Neural progenitor cell (in vitro differentiated cells): Measurements from ENCODE around the gene CAP1.

ENCODE experiments used
- CTCF ChIP-seq: fragments of 200-600 bp; sonication (generic); IDR thresholded peaks from 2 replicates; pipeline ENCODE4 v1.5.1; 2017; ENCODE audit warnings: antibody characterized with exemption, mild to moderate bottlenecking
- EZH2 ChIP-seq: fragments of 200-600 bp; sonication (generic); IDR thresholded peaks from 2 replicates; pipeline ENCODE4 v1.6.1; 2017; ENCODE audit warnings: antibody characterized with exemption, mild to moderate bottlenecking, moderate library complexity

DNA sequence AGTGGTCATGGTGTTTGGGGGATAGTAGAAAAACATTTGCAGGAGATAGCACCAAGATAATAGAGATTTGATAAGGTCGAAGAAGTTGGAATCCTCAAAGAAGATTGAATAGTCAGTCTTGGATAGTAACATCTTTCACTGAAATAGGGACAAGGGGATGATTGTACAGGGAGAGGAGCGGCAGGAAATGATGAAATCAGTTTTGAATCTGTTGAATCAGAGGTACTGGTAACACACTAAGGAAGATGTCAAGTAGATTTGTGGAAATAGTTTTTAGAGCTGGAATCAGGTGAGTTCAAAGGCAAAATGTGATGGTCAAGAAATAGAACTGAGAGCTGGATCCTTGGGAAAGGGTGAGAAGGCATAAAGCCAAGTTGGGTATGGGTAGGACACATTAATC is 26.5 kb downstream of the CAP1 start:
- TF ChIP-seq CTCF (no peak), EZH2 (no peak)
